Activated CD4-positive, CD25-positive, alpha-beta regulatory T cell (primary cell): ENCODE data around the gene CACNA1C.

Source experiments
- DNase-seq, 4 experiments: peaks; one replicate each; lab custom pipeline; 2025; lab: John Stamatoyannopoulos, UW

The CACNA1C gene

DNA sequence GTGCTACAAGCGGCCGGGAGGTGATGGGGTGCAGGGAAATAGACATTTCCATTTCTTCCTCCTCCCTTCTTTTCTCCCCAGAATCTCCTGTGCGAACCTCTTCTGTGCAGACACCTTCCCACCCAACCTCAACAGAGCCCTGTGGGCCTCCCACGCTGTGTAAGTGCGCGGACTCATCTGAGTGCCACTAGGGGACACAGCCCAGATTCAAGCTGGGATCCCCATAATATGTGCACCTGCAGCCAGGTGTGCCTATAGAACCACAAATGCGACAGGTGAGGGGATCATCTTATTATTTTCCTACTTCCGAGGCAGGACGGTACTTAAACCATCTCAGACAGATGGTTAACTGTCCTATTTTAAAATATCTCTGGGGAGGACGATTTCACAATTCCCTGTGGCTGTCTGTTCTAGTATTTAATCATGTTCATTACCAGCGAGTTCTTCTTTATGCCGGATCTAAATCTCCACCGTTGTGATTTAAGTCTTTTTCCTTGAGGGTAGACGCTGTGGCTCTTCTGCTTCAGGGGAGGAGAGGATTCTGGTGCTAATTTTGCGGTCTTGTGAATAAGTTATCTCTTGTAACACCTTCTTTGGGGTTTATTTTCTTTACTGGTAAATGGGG, 17.2 kb upstream of the CACNA1C start:
- no peak for DNase-seq

DNA sequence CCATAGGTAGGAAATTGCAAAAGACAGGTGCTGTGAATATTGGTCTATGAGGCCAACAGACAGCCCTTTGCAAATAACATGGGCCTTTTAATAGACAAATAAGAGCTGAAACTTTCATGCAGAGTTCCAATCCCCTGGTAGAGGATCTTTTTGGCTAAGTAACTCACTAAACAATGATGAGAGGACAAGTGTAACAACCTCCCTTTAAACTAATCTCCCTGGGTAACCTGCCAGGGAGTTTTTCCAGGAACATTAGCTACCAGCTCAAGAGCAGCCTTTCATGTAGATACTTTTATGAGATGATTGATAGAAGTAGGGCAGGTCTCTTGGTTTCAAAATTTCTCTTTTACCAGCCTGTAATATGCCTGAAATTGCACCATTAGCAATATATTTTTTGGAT, 13.8 kb upstream of the CACNA1C start:
- no peak for DNase-seq

DNA sequence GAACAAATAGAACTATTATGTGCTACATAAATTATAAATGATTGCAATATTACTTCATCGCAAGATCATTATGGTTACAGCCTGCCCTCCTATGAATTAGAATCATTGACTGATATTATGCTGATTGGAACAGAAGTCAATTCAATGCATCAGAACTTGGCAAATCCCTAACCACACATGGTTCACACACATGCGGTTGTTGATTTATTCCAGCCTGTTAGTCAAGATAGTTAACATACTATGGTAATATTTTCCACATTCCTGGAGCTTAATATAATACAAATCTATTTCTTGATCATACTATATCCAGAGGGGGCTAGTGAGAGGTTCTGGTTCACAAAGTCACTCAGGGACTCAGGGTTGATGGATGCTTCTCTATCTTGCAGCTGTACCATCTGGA, 9.7 kb upstream of the CACNA1C start:
- DNase-seq, result no peak

DNA sequence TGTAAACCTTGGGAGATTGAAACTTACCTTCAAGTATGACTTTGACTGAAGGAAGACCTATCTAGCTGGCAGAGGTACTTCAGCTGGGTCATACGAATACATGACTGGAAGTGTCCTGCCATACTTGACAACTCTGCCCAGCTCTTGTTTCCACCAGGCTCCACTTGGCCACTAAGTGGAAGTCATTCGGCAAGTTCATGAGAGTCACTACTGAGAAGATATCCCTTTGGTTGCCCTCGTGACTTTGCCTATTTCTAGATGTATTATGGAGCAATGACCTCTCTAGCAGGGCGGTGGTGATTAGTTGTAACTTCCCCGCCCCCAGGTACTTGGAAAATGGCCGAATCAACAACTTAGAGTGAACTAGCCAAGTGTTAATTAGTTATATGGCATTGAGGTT, 8.6 kb upstream of the CACNA1C start:
- DNase-seq, result no peak

DNA sequence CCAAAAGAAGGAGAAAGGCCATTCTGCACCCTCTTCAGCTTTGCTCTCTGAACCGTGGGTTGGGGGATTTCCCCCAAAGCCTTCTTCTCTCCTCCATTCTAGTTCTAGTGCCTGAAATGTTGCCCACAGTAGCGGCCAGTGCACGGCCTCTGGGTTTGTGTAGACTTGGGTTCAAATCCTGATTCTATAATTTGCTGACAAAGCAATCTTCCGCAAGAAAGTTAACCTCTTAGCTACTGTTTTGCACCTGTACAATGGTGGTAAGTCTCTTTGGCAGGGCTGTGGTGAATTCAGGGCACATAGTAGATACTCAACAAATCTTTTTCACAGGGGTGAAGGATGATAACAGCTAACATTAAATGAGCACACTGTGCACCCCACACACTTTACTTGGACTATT, 5.8 kb upstream of the CACNA1C start:
- DNase-seq, result no peak

DNA sequence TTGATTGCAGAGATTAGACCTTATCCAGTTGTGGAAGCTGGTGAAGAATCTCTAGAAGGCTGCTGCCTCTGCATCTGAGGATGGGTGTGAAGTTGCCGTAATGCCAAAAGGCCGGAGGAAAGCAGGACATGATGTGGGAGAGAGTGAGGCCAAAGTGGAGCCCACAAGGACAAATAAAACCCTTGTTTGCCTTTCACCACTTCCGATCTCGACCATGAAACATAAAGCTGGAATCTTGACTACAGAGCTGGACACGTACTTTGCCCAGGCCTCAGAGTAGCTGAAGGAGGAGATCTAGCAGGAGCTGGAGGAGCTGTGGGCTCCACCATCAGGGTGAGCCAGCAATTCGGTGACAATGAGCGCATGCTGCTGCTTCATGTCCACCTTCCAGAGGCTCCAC, 5.0 kb upstream of the CACNA1C start:
- DNase-seq, result no peak

DNA sequence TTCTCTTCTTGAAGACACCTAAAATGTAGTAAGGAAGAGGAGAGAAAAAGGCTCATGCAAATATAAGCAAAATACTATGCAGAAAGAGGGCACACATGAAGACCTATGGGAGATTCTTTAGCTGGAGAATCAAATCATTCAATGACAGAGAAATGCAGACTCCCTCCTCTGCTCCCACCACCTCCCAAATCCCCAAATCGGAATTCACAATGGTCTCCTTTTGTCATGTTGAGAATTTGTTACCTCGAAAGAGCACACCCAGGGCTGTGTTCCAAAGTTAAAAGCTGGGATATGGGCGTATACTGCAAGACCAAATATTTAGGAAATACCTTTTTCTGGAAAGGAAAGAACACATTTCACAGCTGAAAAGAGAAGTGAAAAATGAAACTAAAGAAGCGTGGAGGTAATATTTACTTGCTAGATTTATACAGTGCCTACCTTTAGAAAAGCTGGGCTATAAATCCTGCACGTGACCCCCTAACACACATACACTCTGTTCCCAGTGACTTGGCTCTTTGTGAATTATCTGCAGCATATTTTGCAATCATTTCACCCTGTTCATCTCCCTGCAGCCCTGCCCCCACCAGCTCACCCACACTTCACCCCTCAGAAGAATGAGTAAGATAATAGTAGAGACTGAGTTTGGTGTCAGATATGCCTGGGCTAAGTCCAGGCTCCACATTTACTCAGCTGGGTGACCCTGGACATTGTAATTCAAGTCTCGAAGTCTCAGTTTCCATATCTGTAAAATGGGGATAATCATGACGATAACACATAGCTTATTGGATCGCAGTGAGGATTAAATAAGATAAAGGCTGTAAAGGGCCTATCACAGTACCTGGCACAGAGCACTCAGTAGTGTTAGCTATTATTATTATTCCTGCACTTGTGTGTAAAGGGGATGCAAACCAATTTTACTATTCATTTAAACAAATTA, 2.9 kb upstream of the CACNA1C start:
- DNase-seq, result no peak

DNA sequence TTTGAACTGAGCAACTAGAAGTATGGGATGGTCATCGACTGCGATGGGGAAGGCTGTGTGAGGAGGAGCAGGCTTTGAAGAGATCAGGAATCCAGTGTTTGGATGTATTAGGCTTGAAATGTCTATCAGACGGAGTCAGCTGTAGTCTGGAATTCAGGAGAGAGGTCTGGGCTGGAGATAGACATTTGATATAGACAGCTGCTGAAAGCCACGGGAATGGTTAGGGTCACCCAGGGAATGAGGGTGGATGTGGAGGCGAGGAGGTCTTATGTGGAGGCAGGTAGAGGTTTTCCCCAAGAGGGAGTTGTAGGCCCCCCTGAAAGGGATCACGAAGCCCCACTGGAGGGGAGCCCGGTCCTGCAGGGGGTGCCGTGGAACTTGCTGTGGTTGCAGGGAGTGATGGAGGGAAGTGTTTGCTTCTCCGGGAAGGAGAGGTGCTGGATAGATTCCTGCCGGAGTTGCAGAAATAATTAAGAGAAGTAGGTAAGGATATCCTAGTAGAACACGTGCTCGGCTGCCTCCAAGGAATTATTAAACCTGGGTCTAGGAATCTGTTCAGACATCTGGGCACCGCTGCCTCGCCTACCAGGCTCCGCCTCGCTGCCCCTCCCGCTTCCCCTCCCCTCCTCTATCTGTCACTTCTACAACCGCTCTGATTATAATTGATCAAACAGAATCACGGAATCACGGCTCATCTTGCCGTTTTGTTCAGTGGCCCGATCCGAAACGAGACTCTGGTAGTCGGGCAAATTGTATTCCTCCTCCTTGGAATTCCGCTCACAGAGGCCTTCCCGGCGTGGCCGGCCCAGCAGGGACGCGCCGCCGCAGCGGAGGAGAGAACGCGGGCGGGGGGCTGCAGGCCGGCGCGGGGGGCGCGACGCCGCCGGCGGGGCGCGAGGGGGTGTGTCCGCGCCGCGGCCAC, 826 bp upstream of the CACNA1C start:
- no peak for DNase-seq

DNA sequence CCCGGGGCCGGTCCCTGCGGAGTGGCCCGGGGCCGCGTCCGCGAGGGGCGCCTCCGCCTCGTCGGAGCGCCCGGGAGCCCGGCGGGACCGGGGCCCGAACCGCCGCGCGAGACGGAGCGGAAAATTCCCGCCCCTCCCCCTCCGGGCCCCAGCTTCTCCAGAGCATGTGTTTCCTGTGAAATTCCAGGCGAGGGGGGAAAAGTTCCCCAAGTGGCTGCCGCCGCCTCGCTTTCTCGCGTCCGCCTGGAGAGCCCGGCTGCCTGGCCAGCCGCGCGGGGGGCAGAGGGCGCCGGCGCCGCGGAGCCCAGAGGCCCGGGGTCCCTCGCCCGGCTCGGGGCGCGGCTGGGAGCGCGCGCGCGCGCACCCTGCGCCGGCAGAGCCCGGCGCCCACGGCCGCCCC, 904 bp downstream of the CACNA1C start:
- DNase-seq, result no peak

DNA sequence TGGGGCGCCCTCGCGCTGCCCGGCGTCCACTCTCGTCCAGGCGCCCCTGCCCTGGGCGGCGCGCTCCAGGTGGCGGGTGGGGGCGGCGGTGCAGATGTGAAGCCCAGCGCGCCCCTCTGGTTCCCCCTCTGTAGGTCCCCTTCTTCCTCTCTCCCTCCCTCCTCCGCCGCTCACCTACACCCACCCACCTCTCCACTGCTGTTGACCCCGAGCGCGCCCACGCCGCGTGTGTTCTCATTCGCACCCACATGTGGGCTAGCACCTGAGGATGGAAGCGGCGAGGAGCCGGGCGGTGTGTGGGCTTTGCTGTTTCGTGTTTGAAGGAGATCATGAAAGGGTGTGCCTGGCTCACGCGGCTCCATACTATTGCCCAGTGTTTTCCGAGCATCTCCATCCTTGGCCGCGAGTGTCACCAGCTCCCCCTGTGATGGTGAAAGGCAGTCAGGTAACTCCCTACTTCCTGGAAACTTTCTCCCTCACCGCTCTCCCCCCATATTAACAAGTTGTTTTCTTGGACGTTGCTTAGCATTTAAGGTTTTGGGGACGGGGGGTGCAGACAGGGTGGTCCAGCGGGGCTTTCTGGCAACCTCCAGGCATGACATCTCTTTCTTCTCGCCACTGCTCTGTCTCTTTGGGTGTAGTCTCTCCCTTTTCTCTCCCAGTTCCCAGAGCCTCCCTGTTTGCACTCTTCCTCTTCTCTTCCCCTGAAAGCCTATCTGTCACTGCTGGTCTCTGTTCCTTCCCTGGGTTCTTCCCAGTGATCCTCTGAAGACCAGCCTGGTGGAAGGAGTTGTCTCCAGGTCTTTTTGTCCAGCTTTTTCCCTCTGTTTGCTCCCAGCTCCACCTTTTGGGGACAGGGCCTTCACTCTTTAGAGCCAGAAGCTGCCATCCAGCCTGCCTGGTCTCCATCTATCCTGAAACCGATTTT, 1.6 kb downstream of the CACNA1C start:
- DNase-seq, result no peak

DNA sequence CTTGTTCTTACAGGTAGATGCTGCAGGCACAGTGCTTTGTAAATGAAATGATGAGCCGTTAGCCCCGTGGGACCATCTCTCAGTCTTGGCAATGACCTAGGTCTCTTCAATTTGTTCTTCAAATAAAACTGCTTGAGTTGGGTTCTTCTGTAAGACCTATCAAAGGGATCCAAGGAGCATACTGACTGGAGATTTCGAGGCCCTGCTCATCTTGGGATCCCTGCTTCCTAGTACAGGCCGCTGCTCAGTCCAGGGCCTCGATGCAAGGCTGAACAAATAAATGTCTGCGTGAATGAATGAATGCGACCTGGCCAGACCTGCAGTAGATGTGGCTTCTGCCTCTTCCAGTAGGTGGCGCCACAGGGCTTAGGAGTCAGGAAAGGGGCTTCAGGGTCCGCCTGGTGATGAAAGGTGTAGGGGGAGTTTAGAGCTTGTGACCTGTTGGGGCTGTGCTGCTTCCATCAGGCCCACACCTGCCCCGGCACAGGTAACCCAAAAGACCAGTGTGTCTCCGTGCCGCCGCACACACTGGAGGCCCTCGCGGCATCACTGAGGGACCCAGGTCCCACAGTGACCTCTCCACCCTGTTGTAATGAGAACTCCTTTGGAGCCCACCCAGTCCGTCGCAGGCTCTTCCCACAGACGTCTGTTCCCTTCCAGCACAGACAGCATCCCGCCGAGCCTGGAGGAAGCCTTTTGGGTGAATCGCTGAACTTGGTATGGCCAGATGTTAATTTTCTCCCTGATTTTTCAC, 4.4 kb downstream of the CACNA1C start:
- DNase-seq, result peak in 1 of 4 experiments; percentile 29

DNA sequence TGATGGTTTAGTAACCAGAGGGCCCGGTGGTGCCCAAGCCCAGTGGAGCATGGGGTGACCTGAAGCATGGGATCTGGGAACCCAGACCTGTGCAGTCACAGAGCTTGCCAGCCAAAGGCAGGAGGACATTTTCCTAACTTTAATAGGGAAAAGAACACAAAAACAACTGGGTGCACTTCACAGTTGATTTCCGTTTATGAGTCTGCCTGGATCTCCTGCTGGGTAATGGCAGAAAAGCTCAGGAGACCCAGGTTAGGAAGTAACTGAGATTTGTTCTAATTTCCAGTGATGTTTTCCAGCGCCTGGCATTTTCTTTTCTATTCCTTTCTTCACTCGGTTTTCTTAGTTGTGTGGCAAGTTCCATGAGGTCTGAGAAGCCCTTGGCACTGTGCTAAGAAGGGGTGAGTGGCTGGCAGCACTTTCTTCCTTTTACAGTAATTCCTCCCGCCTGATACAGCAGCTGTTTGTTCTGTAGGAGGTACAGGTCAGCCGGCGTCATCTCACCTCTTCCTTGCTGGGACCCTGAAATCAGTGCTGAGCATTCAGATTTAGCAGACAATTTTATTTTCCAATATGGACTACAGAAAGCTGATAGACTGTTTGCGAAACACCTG, 5.1 kb downstream of the CACNA1C start:
- no peak for DNase-seq

DNA sequence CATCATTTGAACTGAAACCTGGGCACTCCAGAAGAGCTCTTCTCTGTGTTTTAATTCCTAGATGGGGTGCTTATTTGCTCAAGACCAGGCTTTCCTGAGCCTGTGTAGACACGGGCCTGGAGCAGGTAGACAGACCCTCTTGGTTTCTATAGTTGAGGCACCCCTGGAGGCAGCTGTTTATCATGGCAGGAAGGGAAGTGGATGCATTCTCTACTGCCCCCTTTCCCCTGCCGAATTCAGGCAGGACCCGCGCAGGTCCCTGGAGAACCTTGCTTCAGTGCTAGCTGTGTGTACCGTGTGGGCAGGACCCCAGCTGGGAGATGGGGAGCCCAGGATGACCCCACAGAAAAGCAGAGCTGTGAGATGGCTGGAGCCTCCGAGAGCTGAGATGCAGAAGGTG, 6.0 kb downstream of the CACNA1C start:
- no peak for DNase-seq

DNA sequence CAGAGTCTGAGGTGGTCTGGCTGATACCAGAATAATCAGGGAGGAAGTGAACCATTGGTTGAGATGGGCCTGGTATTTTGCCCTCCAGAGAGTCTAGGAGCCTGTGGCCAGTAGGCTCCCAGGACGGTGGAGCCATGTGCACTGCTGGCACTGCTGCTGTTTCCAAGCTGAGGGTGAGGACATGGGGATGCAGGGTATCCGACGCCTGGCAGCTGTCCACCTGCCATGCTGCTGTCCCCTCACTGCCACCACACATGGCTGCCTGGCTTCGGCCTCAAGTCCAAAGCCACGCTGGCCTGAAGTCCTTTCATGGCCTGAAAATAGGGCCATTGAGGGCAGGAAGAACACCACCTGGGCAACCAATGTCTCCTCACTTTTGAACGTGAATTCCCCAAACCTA, 8.6 kb downstream of the CACNA1C start:
- no peak for DNase-seq

DNA sequence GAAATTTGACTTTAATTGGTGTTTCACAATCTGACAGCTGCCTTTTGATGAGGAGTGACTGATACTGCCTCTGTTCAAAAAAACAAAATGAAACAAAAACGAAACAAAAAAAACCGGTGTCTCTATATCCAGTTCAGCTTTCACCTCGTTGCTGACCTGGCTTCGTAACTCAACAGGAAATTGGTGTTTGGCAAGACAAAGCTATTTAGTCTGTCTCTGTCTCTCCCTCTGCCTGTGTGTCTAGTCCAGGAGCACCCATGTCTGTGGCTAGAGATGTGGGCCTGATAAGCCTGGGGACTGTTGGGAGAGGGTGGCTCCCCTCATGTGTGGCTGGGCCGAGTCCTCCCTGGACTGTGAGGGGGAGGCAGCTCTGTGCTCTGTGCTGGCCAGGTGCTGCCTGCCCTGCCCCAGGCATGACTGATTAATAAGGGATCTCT, 11.3 kb downstream of the CACNA1C start:
- no peak for DNase-seq

DNA sequence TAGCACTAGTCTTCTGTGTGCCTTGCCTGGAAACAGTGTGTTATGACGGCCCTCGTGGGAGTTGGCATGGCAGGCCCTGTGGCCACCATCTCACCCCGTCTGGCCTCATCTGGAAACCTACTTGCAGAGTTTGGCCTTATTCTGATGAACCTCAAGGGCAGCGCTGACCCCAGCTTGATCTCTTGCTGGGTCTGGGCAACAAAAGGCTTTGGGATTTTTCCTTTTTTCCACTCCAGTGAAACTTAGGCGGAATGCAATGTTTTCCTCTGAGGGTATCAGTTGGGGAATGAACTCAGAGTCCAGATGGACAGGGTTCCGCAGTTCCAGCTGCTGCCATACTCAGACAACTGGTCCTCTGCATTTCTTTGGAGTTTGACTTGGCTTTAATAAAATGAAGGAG, 15.9 kb downstream of the CACNA1C start:
- DNase-seq, result no peak

DNA sequence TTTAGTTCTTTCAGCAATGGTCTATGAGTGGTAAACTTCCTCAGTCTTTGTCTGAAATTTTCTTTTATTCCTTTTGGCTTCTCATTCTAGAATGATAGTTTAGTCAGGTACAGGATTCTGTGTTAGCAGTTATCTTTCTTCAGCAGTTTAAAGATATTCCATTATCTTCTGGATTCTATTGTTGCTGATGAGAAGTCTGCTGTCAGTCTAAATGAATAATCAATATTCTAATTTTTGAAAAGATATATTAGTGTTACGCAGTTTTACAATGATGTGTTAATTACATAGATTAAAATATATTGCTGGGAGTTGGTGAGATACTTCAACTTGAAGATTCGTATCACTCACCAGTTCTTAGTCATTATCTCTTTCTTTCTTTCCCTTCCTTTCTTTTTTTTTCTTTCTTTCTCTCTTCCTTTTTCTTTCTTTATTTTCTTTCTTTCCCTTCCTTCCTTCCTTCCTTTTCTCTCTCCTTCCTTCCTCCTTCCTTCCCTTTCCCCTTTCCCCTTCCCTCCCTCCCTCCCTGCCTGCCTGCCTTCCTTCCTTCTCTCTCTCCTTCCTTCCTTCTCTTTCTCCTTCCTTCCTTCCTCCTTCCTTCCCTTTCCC, 17.8 kb downstream of the CACNA1C start:
- no peak for DNase-seq

DNA sequence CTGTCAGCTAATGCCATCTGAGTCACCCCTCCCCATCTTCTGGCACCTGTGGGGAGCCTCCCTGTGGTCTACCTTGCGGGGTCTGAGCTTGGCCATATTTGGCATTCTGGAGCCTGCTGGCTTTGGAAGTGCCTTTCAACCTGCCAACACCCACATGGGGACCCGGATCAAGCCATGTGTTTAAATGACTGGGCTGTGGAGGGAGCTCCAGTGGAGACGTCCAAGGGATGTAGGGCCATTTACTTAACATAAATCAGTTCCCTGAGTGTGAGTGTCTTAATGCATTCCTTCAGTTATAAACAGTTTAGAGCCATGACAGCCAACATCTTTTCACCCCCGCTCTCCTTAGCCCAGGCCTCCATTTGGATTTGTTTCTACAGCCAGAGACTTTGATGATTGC, 22.0 kb downstream of the CACNA1C start:
- no peak for DNase-seq

DNA sequence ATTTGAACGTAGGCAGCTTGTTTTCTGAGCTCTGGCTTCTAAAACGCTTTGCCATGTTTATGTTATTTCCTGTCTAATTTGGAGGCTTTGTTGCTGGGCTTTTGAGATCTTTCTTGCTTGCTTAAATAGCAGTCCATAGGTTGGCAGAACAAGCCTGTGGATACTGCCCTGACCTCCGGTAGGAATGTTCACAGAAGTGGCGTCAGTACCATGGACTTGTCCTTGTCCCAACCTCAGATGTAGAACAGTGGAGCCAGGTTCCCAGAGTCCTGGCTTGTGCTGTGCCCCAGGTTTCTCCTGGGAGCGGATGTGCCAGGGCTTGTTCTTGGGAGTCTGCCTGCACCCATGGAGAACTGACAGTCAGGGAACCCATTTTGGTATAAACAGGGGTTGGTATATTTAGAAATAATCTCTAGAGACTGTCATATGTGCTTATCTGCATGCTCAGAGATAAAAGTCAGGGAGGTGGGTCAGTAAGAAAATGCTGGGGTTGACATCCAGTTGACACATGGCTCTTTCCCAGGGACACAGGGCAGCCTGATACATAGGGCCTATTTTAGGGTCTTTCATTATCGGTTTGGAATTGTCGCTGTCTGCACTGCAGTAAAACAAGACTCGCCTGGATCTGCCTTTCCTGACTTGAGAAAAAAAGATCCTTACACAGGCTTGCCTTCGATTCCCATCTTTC, 22.9 kb downstream of the CACNA1C start:
- no peak for DNase-seq
